Measurements from ENCODE around the gene PQBP1. TPM values are rescaled to one million over a fixed set of nuclear protein-coding genes. Genes with fewer than 3 reads are reported as not detected.
"Not testable (repeated sequence)": the region's sequence is repeated elsewhere in the genome, so short reads cannot be mapped to it uniquely, and the experiment has no call there.

PQBP1 gene, protein sequence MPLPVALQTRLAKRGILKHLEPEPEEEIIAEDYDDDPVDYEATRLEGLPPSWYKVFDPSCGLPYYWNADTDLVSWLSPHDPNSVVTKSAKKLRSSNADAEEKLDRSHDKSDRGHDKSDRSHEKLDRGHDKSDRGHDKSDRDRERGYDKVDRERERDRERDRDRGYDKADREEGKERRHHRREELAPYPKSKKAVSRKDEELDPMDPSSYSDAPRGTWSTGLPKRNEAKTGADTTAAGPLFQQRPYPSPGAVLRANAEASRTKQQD
- 10 to 100 TPM; 52.4 to 76.2 (median 57.2) TPM for total RNA-seq

DNA sequence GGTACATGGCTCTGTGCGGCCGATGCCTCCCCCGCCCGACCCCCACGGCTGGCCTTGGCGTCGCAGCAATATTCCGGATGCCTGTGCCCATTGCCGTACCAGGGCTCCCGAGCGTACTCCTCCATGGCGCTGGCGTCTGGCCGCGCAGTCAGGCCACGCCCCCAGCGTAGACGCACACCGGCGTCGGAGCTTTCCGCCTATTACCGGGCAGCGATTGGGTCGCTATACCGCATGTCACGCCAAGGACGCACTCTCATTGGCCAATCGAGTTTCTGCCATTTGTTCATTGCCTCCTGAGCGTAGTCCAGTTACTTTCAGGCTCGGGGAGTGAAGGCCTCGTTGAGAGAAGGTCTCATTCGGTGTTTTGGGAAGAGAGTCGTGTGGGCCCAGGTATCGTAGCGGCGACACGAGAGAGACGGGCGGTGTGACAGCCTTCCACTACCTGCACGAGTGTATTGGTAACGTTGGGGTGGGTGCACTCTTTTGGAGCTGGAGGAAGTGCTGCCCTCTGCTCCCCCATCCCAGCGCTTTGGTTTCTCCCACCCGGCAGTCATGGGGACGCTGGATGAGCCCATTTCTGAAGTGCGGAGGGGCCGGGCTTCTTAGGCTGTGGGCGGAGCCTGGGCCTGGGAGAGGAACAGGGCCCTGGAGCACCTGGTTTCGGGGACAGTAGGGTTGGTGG is at the start of gene PQBP1, which contains the start of gene TIMM17B:
PQBP1 (plus strand) TSS at position 306 of the 682 bp plus-strand sequence. CDS start 580 bp downstream, outside the sequence.
TIMM17B (minus strand) TSS at position 144 of the 682 bp plus-strand sequence; CDS start at position 125, 19 bp downstream.
- peak within 1 kb of the TSS; percentile 39 to 62 (median 44) for H3K4me3 ChIP-seq (replicated peaks in 1 of 3)
- WGBS, 2 donors = 0 to 3% methylated on average over 3 to 7 of the region's 49 CpGs

DNA sequence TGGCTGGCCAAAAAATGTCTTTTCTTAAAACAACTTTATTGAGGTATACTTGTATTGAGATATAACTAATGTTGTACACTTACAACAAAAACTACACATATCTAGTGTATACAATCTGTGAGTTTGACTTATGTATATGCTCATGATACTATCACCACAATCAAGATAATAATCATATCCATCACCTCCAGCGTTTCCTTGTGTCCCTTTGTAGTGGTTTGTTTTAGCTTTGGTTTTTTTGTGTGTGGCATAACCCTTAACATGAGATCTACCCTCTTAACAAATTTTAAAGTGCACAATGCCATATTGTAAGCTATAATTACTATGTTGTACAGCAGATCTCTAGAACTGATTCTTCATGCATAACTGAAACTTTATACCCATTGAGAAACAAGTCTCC is 48.9 kb upstream of the PQBP1 start:
- Histone ChIP-seq H3K27me3 (no peaks in the 10 kb centered on the region), H3K4me1 (no peaks in the 10 kb centered on the region), H3K4me3 (replicated peaks in 1 of 3) (no peak overlapping the region), H3K9me3 (no peaks in the 10 kb centered on the region), H3K27ac (no peak overlapping the region), H3K36me3 (no peaks in the 10 kb centered on the region)
- no peak for DNase-seq
- WGBS, 2 donors = 80 to 86% methylated on average over 1 of the region's 1 CpG
- TF ChIP-seq, protein P1, sequence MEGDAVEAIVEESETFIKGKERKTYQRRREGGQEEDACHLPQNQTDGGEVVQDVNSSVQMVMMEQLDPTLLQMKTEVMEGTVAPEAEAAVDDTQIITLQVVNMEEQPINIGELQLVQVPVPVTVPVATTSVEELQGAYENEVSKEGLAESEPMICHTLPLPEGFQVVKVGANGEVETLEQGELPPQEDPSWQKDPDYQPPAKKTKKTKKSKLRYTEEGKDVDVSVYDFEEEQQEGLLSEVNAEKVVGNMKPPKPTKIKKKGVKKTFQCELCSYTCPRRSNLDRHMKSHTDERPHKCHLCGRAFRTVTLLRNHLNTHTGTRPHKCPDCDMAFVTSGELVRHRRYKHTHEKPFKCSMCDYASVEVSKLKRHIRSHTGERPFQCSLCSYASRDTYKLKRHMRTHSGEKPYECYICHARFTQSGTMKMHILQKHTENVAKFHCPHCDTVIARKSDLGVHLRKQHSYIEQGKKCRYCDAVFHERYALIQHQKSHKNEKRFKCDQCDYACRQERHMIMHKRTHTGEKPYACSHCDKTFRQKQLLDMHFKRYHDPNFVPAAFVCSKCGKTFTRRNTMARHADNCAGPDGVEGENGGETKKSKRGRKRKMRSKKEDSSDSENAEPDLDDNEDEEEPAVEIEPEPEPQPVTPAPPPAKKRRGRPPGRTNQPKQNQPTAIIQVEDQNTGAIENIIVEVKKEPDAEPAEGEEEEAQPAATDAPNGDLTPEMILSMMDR (IDR thresholded peaks at IDR 0.05) = no peak
- no peak for TF ChIP-seq POLR2A (IDR thresholded peaks at IDR 0.05)
- intact Hi-C loops (cut with DNase I) = no loop called here

More for the DNA sequence above, at the start of gene PQBP1, which contains the start of gene TIMM17B:
- peak within 1 kb of the TSS; percentile 87 to 94 (median 90) for H3K27ac ChIP-seq
- peak in 1 of 2 donors; percentile 85 for TF ChIP-seq POLR2A (IDR thresholded peaks at IDR 0.05)
- TF ChIP-seq, protein P1 (IDR thresholded peaks at IDR 0.05) = no peak
- DNase-seq = peak; percentile 90 to 91
- no peaks in the 10 kb centered on the region for H3K27me3 ChIP-seq
- peaks cover 0 to 2% of the 10 kb centered on the region in 2 donors for H3K36me3 ChIP-seq
- H3K9me3 ChIP-seq = no peaks in the 10 kb centered on the region
- peaks cover 7 to 9% of the 10 kb centered on the region in 2 donors for H3K4me1 ChIP-seq
- intact Hi-C loops (cut with DNase I) = no loop called here

DNA sequence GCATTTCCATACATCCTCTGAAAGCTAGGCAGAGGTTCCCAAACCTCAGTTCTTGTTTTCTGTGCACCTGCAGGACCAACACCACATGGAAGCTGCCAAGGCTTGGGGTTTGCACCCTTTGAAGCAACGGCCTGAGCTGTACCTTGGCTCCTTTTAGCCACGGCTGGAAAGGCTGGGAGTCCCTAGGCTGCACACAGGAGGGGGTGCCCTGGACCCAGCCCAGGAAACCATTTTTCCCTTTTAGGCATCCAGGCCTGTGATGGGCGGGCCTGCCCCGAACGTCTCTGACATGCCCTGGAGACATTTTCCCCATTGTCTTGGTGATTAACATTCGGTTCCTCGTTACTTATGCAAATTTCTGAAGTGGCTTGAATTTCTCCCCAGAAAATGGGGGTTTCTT is 44.9 kb upstream of the PQBP1 start:
- WGBS, 2 donors = 73 to 82% methylated on average over 5 to 6 of the region's 7 CpGs
- no peak overlapping the region for H3K4me3 ChIP-seq (replicated peaks in 1 of 3)
- no peak for TF ChIP-seq POLR2A (IDR thresholded peaks at IDR 0.05)
- TF ChIP-seq, protein P1 (IDR thresholded peaks at IDR 0.05) = no peak
- no peaks in the 10 kb centered on the region for H3K36me3 ChIP-seq
- H3K4me1 ChIP-seq = no peaks in the 10 kb centered on the region
- no peaks in the 10 kb centered on the region for H3K9me3 ChIP-seq
- H3K27me3 ChIP-seq = no peaks in the 10 kb centered on the region
- no peak for DNase-seq
- no peak overlapping the region for H3K27ac ChIP-seq
- intact Hi-C loops (cut with DNase I) = no loop called here

DNA sequence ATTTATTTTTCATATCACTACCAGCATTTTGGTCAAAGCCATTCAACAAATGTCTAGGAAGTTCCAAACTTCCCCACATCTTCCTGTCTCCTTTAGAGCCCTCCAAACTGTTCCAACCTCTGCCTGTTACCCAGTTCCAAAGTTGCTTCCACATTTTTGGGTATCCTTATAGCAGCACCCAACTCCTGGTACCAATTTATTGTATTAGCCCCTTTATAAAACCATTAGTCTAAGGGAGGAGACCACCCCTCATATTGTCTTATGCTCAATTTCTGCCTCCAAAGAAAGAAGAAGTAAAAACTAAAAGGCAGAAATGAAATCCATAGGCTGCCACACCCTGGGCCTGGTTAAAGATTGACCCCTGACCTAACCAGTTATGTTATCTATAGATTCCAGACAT is 44.2 kb upstream of the PQBP1 start:
- H3K4me1 ChIP-seq; DNase-seq; H3K36me3 ChIP-seq; intact Hi-C loops (cut with DNase I); H3K9me3 ChIP-seq; H3K4me3 ChIP-seq (replicated peaks in 1 of 3); H3K27ac ChIP-seq; H3K27me3 ChIP-seq: not testable (repeated sequence)

DNA sequence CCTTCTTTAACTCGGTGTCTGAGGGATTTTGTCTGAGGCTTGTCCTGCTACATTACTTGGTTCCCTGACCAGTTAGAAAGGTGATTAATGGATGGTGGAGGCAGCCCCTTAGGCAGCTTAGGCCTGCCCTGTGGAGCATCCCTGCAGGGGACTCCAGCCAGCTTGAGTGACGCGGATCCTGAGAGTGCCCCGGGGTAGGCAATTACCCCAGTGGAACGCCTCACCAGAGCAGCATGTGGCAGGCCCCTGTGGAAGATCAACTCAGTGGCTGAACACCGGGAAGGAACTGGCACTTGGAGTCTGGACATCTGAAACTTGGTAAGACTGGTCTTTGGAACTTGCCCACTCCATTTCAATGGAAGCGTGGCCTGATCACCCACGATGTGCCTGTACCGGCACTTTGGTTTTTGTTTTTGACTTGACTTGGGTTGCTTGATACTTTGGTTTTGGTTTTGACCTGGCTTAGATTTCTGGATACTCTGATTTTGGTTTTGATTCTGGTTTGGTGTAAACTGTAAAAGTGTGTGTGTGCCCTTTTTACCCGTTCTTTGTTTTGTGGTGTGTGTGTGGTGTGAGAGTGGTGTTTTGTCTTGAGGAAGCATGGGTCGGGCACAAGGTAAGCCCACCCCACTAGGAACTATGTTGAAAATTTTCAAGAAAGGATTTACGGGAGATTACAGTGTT is 43.5 kb upstream of the PQBP1 start:
- H3K9me3 ChIP-seq; H3K4me1 ChIP-seq; H3K4me3 ChIP-seq (replicated peaks in 1 of 3); H3K27ac ChIP-seq; H3K27me3 ChIP-seq; intact Hi-C loops (cut with DNase I); DNase-seq; H3K36me3 ChIP-seq: not testable (repeated sequence)
- 88 to 91% methylated on average over 8 to 11 of the region's 12 CpGs for WGBS, 2 donors

Data from thyroid gland (tissue), 4 donors.